AG04450 (cell line): ENCODE measurements around the gene CHD3. TPM values are rescaled to one million over a fixed set of nuclear protein-coding genes. Genes with fewer than 3 reads are reported as not detected.

Experiments
- CTCF ChIA-PET: fragments of 300-600, 350-600 bp; formaldehyde crosslinking; extraction: SDS; loops from one replicate; lab custom pipeline; 2022; ENCODE audit warnings: antibody characterized with exemption, inconsistent platforms; lab: Charles Lee
- POLR2A ChIA-PET: fragments of 350-600 bp; formaldehyde crosslinking; extraction: SDS; loops from one replicate; lab custom pipeline; 2021; ENCODE audit warnings: antibody characterized with exemption, inconsistent platforms; lab: Yijun Ruan, JAX
- DNase-seq: peaks from one replicate; pipeline ENCODE4 v3.0.0-alpha.2; 2011; ENCODE audit warnings: low read depth, low spot score
- H3K27ac ChIP-seq: one replicate; pipeline ENCODE4 v1.5.1; 2012; ENCODE audit warnings: low read depth, low read length, control low read depth
- H3K27me3 ChIP-seq: one replicate; pipeline ENCODE4 v1.6.0; 2012; ENCODE audit warnings: low read length; ENCODE audit not compliant: control insufficient read depth, insufficient read depth
- H3K4me3 ChIP-seq: 2 replicates; pipeline ENCODE4 v1.5.1; 2011; ENCODE audit warnings: mild to moderate bottlenecking, low read depth, low read length, control low read depth
- H3K9me3 ChIP-seq: 2 replicates; pipeline ENCODE4 v1.5.1; 2012; ENCODE audit warnings: low read length; ENCODE audit not compliant: control insufficient read depth, insufficient read depth
- CTCF ChIP-seq: IDR thresholded peaks from 2 replicates; pipeline ENCODE4 v1.5.1; 2011; ENCODE audit warnings: low read depth, low read length, control low read depth, inconsistent platforms
- polyA plus RNA-seq: library from polyadenylated mRNA; depleted of rRNA; stranded (reverse); fragments of >200 nt; gene quantifications from 2 replicates; pipeline ENCODE4 v1.2.3, GENCODE V29; 2011

The CHD3 gene
- polyA plus RNA-seq, 1 experiment = 50.0 TPM

GRCh38 chr17:7927596-7927995 is 39.0 kb downstream of the CHD3 start:
- H3K9me3 ChIP-seq = no peaks in the 10 kb centered on the region
- CTCF ChIA-PET = interaction anchor here (0.6 to 1.1 kb wide), 2 partner anchors 65 to 133 kb away, joined by 3 read pairs; no protein-coding TSS in a partner anchor
- no peak for DNase-seq
- POLR2A ChIA-PET = no interaction called here
- TF ChIP-seq CTCF = no peak
- H3K27ac ChIP-seq = no peak overlapping the region
- H3K27me3 ChIP-seq = no peaks in the 10 kb centered on the region
- no peak overlapping the region for H3K4me3 ChIP-seq

GRCh38 chr17:7929158-7930023 is 40.8 kb downstream of the CHD3 start, which contains the start of gene KCNAB3:
TSS of gene KCNAB3 (minus strand) at chr17:7929856. CDS start at chr17:7929435, 421 bp downstream.
- ChIA-PET CTCF (interaction anchor here (1.1 to 1.4 kb wide), 3 partner anchors 61 to 144 kb away, joined by 3 to 5 read pairs (median 5); no protein-coding TSS in a partner anchor), POLR2A (interaction anchor here (1.0 kb wide), 2 partner anchors 12 to 14 kb away, joined by 5 to 6 read pairs; partner anchors contain the start of gene RNF227)
- no peaks in the 10 kb centered on the region for H3K27me3 ChIP-seq
- no peak for TF ChIP-seq CTCF
- peak within 1 kb of the TSS; percentile 2 for H3K27ac ChIP-seq
- peak within 1 kb of the TSS; percentile 63 for H3K4me3 ChIP-seq
- no peak for DNase-seq
- no peaks in the 10 kb centered on the region for H3K9me3 ChIP-seq

GRCh38 chr17:7930841-7931631 is 42.4 kb downstream of the CHD3 start:
- no peak for DNase-seq
- ChIA-PET CTCF (interaction anchor here (0.6 to 4.1 kb wide), 5 partner anchors 9 to 59 kb away, joined by 3 to 29 read pairs (median 7); no protein-coding TSS in a partner anchor), POLR2A (interaction anchor here (0.6 to 2.2 kb wide), 4 partner anchors 9 to 74 kb away, joined by 3 to 15 read pairs (median 4); partner anchors contain the start of genes NAA38 and RNF227)
- Histone ChIP-seq H3K27me3 (no peaks in the 10 kb centered on the region), H3K4me3 (peak overlapping the region; percentile 100), H3K27ac (no peak overlapping the region), H3K9me3 (no peaks in the 10 kb centered on the region)
- TF ChIP-seq CTCF = no peak

GRCh38 chr17:7931709-7932482 is 43.3 kb downstream of the CHD3 start, which contains the start of the genes CNTROB and TRAPPC1:
TSS of gene CNTROB (plus strand) at chr17:7932206. CDS start at chr17:7933080, 874 bp downstream.
TSS of gene TRAPPC1 (minus strand) at chr17:7931946. CDS start at chr17:7931829, 117 bp downstream.
- H3K27ac ChIP-seq = peak within 1 kb of the TSS; percentile 70
- POLR2A ChIA-PET = interaction anchor here (0.6 to 2.2 kb wide), 5 partner anchors 10 to 75 kb away, joined by 3 to 15 read pairs (median 4); partner anchors contain the start of genes NAA38 and RNF227
- no peak for TF ChIP-seq CTCF
- H3K4me3 ChIP-seq = peak within 1 kb of the TSS; percentile 100
- no peaks in the 10 kb centered on the region for H3K27me3 ChIP-seq
- H3K9me3 ChIP-seq = no peaks in the 10 kb centered on the region
- DNase-seq = peak; percentile 97
- CTCF ChIA-PET = interaction anchor here (0.6 to 4.6 kb wide), 14 partner anchors 9 to 189 kb away, joined by 3 to 29 read pairs (median 5); partner anchors contain the start of gene RNF227
